HG03460 (cell line): ENCODE data around the gene B3GALT2.

Experiments
- ATAC-seq: cut with Tn5 transposase; IDR thresholded peaks from one replicate; pipeline ENCODE4 v1.9.1; 2021; ENCODE audit not compliant: unreplicated experiment

Gene B3GALT2

DNA sequence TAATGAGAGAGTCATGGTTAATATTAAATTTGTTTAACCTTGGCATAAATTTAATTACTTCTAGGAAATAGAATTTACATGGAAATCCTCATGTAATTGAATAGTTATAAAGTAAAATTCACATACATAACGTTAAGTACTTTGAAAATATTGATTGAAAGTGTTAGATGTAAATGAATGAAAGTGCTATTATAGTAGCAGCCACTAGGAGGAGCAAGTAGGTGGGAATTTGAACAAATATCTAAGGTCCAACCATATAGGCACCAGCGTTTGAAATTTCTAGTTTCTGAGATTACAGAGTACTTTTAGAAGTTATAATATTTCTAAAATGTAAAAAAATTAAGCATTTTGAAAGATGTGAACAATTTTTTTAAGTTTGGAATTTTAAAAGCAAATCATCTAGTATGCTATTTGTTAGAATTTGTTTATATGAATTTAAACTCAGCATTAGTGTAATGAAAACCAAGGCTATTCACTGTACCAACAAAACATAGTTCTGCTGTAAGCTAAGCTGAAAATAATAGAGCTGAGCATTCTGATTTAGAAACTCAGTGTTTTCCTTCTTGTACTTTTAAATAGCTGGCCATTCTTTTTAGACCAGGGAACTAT is 3.3 kb downstream of the B3GALT2 start:
- peak; percentile 62 for ATAC-seq

DNA sequence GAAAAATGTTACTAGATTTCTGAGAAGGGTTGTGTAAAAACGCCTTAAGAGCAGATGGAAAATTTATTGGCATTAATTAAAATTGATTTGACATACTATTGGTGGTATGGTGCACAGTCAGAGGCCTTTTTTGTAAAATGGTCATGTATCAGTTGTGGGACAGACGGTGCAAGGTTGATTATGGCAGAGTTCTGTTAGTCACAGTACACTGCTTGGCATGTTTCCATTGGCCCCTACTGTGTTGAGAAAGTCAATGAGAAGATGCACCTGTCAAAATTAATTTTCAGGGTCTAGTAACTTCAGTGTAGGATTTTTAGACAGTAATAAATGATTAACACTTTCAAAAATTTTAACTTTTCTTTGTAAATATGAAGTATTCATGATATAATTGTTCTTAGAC is 4.4 kb downstream of the B3GALT2 start:
- ATAC-seq: no peak

DNA sequence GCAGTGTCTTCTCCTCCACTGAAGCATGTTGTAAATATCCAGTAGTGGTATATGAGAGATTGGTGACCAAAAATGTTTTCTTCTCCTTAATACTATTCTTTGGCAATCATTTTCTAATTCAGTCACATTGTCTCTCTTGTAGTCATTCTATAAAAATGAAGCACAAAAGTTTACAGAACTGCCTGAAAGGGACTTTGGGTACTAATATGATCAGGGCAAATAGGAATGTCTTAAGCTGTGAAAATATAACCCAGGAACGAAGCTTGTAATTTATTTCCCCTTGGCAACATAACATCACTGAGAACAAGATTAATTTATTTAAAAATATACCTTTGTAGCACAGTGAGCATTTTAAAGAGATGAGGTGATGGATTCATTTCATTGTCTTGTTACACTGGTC is 4.9 kb downstream of the B3GALT2 start:
- ATAC-seq: no peak

DNA sequence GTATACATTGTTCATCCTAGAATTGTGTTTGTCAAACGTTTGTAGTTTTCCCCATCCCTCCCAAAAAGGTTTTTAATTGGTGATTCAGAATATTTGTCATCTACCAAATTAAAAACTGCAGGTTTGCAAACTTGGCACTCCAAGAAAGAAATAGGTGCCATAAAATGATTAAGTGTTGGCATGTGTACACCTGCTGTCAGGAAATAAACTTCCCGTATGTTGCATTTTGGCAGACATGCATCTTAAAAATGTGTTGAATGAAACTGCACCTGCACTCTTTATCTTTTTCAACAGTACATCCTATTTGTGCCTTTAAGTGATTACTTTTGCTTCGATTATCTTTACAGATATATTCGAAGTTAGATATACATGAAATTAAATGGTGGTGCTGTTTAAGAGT is 7.3 kb downstream of the B3GALT2 start:
- no peak for ATAC-seq

DNA sequence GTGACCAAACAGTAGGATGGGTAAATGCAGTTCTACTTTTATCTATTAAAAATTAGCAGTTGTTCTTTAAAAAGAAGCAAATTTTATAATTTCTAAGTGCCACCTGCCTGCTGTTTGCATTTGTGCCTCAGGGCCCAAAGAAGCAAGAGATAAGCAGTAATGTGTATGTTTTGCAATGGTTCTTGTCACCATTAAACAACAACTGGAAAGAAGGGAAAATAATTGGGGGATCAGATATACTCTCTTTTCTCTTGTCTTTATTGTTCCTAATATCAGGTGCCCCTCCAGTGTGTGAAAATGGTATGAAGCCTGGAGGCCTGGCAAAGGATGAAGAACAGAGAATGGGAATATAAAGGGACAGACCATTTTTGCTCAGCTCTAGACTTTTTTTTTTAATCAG is 9.6 kb downstream of the B3GALT2 start:
- ATAC-seq: no peak

DNA sequence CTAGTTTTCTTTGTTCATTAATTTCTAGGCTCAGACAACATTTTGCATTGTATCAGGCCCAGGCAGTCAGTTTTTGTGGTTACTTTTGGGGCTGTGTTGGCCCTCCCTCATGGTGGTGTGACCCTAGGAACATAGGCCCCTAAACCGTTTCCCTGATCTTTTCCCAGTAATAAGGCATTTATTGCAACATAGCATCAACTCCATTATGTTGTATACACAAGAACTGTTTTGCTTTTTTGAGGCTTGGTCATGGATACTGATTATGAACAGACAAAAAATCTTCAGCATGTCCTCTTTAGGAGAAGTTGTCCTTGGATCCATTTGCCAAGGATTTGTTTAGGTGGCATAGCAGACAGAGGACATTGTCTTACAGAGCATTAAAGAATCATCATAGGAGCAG is 10.3 kb downstream of the B3GALT2 start:
- ATAC-seq: no peak

DNA sequence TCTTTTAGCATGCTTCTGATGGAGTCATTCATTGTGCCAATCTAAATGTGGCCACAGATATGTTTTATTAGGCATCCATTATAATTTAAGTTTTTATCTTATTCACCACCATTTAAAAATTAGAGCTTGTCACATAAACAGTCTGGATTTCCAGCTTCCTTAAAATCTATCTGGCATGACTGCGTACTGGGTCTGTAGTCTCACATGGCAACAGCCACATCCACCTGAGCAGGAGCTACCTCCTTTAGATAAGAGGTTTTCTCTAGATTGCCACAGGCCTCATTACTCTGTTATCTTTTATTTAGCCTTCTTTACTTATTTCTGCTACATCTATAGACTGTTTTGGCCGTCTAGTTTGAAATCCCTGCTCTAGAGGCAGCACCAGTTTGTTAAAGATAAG is 29.1 kb downstream of the B3GALT2 start:
- ATAC-seq: no peak

DNA sequence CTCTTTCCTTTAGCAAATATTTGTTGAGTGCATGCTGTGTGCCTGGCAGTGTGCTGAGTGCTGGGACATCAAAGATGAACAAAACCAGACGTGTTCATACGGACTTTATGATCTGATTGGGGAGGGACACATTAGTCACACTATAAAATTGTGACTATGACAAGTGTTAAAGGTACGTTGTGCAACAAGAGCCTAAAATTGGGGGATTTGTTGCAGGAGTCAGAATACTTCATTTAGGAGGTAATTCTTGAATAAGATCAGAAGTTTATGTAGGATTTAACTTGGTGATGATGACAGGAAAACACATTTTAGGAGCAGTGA is 29.6 kb downstream of the B3GALT2 start:
- no peak for ATAC-seq

DNA sequence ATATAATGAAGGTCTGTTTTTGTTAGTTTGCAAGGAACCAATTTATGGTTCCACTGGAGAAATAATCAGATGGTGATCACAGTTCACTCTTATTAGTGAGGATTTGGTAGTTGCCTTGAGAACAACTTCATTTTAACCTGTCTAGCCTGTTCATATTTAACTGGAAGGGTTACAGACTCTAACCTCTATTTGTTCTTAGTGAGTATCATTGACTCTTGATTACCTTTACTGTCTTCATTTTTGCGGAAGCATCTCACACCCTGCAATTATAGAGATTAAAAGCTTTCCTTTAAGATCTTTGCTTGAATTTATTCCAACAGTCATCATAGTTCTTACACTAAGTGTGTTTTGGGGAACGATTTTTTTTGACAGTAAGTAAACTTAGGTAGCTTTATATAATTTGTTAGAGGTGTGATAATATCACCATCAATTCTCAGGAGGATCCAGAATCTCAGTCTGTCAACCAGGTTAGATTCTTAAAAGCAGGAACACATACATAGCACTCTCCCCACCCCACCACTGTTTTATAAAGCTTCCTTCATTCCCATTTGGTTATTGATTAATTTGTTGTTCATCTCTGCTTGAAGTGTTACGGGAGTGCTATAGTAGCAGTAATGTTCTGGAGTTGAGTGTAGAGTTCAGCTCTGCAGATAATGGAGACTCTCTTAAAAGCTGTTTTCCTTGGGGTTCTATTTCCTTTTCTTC is 30.1 kb downstream of the B3GALT2 start:
- no peak for ATAC-seq

DNA sequence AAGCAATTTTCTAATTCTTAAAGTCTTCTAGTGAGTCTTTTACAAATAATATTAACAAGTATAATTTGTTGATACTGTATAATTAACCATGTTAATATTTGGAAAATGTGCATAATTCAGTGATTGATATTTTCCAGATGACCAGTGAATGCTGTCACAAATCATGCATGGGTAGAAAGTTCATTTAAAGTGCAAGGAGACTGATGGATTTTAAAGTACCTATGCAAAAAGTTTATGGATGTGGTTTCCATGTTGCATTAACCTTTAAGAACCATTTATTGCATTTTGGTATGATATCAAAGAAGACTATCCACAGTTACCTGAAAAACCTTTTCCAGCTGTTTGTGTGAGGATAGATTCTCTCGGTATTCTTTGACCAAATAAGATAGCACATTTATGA is 41.4 kb downstream of the B3GALT2 start:
- ATAC-seq: no peak

DNA sequence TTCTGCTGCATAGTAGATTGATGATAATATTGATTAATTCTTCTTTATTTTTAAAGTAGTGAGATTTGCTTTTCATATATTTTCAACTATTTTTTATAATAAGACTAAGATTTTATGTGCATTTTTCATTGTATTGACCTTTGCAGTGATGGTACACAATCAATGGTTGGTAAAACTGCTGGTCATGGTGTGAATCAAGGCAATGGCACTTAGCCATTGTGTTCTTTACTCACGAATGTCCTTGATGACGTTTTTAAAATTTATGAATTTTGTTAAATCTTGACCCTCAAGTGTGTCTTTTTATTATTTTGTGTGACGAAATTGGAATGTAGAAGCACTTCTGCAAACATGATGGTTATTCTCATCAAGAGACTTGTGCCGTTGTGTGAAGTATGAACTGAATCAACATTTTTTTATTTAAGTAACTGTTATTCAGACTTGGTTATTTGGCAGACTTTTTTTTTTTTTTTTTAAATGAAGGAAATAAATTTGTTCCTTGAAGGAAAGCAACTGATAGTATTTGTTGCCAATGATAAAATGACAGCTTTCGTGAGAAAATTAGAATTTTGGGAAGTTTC is 42.0 kb downstream of the B3GALT2 start:
- no peak for ATAC-seq

DNA sequence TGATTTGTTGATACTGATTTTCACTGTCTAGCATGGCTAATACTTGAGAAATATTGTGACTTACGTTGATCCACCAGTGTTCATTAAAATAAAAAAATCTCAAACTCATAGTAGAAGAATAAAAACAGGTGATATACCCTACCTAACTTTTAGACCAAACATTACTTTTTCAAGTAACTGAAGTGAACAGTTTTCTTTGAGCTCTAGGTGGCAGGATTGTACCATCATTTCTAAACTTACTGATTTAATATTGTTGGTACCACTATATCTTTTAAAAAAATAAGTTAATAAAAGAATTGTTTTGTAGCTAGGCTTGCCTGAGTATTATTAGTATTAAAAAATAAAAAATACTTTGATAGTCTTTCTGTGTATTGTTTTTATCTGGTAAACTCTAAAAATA is 43.1 kb downstream of the B3GALT2 start:
- ATAC-seq: no peak

DNA sequence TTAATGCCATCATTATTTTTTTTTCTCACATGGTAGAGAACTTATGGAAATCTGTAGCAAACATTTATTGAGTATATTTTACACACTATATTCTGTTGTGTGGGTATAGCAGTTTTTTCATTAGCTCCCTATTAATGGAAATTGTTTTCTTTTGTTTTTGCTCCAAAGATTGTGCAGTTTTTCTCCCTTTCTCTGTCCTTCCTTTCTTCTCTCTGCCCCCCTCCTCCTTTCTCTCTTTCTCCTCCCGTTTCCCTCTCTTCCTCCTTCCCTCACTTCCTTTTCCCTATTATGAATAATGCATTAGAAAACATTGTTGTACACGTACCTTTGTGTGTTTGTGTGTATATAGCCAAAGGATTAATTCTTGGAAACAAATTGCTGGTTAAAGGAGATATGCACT is 44.0 kb downstream of the B3GALT2 start:
- no peak for ATAC-seq

DNA sequence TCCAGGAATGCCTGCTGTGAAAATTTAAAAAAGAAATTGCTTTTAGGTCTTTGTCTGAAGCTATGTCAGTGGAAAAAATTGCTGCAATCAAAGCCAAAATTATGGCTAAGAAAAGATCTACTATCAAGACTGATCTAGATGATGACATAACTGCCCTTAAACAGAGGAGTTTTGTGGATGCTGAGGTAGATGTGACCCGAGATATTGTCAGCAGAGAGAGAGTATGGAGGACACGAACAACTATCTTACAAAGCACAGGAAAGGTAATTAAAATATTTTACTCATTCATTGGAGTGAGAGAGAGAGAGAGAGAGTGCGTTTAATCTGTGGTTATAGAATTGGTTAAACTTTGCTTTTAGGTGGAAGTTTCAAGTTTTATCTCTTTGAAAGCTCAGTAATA is 44.6 kb downstream of the B3GALT2 start:
- no peak for ATAC-seq

DNA sequence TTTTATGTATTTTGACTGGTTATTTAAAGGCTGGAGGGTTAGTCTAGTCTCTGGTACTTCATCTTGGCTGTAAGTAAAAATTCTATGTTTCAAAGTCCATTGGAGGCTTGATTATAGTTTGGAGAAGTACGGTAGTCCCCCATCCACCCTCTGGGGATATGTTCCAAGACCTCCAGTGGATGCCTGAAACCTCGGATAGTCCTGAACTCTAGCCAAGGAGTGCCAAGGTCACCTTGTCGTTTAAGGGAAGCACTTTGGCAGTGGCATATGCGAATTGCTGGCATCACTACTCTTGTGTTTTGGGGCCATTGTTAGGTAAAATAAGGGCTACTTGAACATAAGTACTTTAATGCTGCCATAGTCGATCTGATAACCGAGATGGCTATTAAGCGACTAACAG is 46.2 kb downstream of the B3GALT2 start:
- ATAC-seq: no peak

DNA sequence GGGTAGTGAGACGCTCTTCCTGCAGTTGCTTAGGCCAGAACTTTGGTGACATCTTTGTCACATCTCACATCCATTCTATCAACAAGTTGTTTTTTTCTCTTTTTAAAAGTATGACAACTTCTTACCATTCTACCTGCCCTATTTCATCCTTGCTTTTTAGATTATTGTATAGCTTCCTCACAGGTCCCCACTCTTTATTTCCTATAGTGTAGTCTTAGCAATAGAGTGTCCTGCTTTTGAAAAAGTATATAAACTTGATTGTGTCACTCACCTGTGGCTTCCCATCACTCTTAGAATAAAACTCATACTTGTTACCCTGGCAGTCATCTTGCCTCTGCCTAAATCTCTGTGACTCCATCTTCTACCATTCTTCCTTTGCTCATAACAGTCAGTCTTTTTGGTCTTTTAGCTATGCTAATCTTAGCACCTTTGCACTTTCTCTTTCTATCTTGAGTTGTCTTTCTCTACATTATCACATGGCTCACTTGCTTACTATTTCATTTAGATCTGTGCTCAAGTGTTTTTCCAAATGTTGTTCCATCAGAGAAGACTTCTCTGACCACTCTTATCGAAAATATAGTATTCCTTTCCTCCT is 55.0 kb downstream of the B3GALT2 start:
- no peak for ATAC-seq
